ENCODE data around the gene PNPT1.

The PNPT1 gene

GRCh38 chr2:55653255-55653654 lies 40.4 kb downstream of the PNPT1 start:
- TF ChIP-seq, protein P1, sequence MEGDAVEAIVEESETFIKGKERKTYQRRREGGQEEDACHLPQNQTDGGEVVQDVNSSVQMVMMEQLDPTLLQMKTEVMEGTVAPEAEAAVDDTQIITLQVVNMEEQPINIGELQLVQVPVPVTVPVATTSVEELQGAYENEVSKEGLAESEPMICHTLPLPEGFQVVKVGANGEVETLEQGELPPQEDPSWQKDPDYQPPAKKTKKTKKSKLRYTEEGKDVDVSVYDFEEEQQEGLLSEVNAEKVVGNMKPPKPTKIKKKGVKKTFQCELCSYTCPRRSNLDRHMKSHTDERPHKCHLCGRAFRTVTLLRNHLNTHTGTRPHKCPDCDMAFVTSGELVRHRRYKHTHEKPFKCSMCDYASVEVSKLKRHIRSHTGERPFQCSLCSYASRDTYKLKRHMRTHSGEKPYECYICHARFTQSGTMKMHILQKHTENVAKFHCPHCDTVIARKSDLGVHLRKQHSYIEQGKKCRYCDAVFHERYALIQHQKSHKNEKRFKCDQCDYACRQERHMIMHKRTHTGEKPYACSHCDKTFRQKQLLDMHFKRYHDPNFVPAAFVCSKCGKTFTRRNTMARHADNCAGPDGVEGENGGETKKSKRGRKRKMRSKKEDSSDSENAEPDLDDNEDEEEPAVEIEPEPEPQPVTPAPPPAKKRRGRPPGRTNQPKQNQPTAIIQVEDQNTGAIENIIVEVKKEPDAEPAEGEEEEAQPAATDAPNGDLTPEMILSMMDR (conservative IDR thresholded peaks at IDR 0.05; ENCODE audit: low read depth, low read length): no peak
- no peak overlapping the region for H3K4me3 ChIP-seq (ENCODE audit: low read length)
- no peak for DNase-seq (ENCODE audit: low read depth)

DNA sequence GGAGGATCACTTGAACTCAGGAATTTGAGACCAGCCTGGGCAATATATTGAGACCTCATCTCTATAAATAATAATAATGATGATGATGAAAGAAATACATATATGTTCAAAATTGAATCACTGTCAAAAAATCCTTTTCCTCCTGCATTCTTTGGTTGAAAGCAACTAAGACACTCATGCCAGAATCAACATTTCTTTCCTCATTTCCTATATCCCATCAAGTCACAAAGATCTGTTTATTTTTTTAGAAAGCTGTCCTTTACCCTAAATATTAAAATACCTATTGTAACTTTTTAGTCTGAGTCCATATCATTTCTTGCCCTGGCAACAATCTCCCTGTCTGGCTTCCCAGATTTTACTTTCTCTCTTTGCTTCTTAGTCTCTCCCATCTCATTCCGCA lies 44.4 kb downstream of the PNPT1 start:
- no peak for DNase-seq (ENCODE audit: low read depth)
- no peak overlapping the region for H3K4me3 ChIP-seq (ENCODE audit: low read length)
- TF ChIP-seq, protein P1 (conservative IDR thresholded peaks at IDR 0.05; ENCODE audit: low read depth, low read length): no peak

- TF ChIP-seq, protein P1 (conservative IDR thresholded peaks at IDR 0.05; ENCODE audit: low read depth, low read length): no peak
- no peak overlapping the region for H3K4me3 ChIP-seq (ENCODE audit: low read length)
- DNase-seq (ENCODE audit: low read depth): no peak
Measured at GRCh38 chr2:55636831-55637230, 56.8 kb downstream of the PNPT1 start.

GRCh38 chr2:55628931-55629330 lies 64.7 kb downstream of the PNPT1 start:
- no peak overlapping the region for H3K4me3 ChIP-seq (ENCODE audit: low read length)
- no peak for DNase-seq (ENCODE audit: low read depth)
- TF ChIP-seq, protein P1 (conservative IDR thresholded peaks at IDR 0.05; ENCODE audit: low read depth, low read length): no peak

DNA sequence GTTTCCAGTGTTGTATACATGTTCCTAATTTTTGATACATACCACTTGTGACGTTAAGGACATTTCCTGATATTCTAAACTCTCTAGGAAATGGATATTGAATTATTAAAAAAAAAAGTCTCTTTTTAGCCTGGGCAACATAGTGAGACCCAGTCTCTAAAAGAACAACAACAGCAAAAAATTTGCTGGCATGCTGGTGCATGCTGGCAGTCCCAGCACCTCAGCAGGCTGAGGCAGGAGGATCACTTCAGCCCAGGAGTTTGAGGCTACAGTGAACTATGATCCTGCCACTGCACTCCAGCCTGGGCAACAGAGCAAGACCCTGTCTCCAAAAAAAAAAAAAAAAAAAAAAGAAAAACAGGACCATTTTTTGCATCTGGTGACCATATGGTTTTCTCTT lies 65.7 kb downstream of the PNPT1 start:
- DNase-seq (ENCODE audit: low read depth): no peak
- TF ChIP-seq, protein P1 (conservative IDR thresholded peaks at IDR 0.05; ENCODE audit: low read depth, low read length): no peak
- H3K4me3 ChIP-seq (ENCODE audit: low read length): no peak overlapping the region

DNA sequence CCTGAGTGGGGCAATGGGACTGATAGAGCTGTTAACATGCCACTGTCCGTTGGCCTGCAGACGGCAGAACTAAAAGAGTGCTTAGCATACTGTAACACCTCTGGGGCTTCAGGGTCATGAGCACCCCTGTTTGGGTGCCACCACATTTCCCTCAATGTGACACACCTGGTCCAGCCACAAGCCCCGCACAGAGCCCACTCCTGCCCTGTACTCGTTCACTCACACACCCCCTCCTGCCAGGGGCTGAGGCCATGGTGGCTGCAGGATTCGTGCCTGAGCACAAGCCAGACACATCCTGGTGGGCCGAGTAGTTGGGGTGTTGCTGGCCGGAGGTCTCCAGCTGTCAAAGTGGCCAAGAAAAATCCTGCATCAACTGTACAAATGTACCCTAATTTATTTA lies 71.8 kb downstream of the PNPT1 start:
- TF ChIP-seq, protein P1 (conservative IDR thresholded peaks at IDR 0.05; ENCODE audit: low read depth, low read length): no peak
- no peak overlapping the region for H3K4me3 ChIP-seq (ENCODE audit: low read length)
- DNase-seq (ENCODE audit: low read depth): no peak

DNA sequence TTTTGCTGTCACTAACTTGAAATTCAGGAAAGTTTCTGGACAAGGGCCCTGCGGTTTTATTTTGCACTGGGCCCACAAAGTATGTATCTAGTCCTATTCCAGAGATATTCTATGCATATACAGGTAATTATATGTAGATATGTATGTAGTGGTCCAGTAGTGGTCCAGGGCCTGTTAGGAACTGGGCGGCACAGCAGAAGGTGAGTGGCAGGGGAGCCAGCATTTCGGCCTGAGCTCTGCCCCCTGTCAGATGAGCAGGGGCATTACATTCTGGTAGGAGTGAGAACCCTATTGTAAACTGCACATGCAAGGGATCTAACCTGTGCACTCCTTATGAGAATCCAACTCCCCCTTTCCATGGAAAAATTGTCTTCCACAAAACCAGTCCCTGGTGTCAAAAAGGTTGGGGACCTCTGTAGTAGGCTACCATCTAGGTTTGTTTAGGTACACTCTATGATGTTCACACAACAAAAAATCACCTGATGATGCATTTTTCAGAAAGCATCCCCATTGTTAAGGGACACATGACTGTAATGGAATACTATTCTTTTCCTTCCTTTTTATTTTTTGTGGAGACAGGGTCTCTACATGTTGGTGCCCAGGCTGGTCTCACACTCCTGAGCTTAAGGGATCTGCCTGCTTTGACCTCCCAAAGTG lies 73.4 kb downstream of the PNPT1 start:
- TF ChIP-seq, protein P1 (conservative IDR thresholded peaks at IDR 0.05; ENCODE audit: low read depth, low read length): peak; percentile 54
- no peak for DNase-seq (ENCODE audit: low read depth)
- no peak overlapping the region for H3K4me3 ChIP-seq (ENCODE audit: low read length)

All from retinal pigment epithelial cell (primary cell).